Panc1 (cell line): ENCODE results near the gene APOBEC3A. TPM values are rescaled to one million over a fixed set of nuclear protein-coding genes. Genes with fewer than 3 reads are reported as not detected.
"Not testable (repeated sequence)": the region's sequence is repeated elsewhere in the genome, so short reads cannot be mapped to it uniquely, and the experiment has no call there.

ENCODE experiments used
- ATAC-seq: fragments of 200-7000 bp; cut with Tn5 transposase; 2 replicates; pipeline ENCODE4 v1.9.1; 2020; ENCODE audit warnings: mild to moderate bottlenecking, moderate library complexity
- BruUV-seq: library from RNA; stranded (reverse); fragments of 400-500 nt; replicated peaks from 2 replicates; lab custom pipeline; 2021; lab: Mats Ljungman, UMichigan
- CTCF ChIA-PET: fragments of 300-600 bp; sonication (Branson Sonifier 250); formaldehyde crosslinking; loops from one replicate; lab custom pipeline; 2022; ENCODE audit warnings: antibody characterized with exemption; lab: Charles Lee
- POLR2A ChIA-PET: fragments of 300-600 bp; sonication (Branson Sonifier 250); formaldehyde crosslinking; loops from one replicate; lab custom pipeline; 2022; ENCODE audit warnings: antibody characterized with exemption; lab: Charles Lee
- DNase-seq: peaks from one replicate; pipeline ENCODE4 v3.0.0-alpha.2; 2010; ENCODE audit warnings: low read depth, low spot score
- H3K27ac ChIP-seq: 2 replicates; pipeline ENCODE4 v1.5.1; 2011; ENCODE audit warnings: mild to moderate bottlenecking, low read length, inconsistent platforms
- H3K27me3 ChIP-seq: fragments of 200-500 bp; sonication (Bioruptor generic); 2 replicates; pipeline ENCODE4 v1.6.0; 2014; ENCODE audit warnings: low read length, inconsistent platforms; ENCODE audit not compliant: control insufficient read depth, insufficient read depth
- H3K36me3 ChIP-seq: fragments of 200-500 bp; sonication (Bioruptor generic); 2 replicates; pipeline ENCODE4 v1.5.1; 2014; ENCODE audit warnings: inconsistent platforms, mild to moderate bottlenecking, low read length, moderate library complexity; ENCODE audit not compliant: control insufficient read depth, insufficient read depth
- H3K4me1 ChIP-seq: 2 replicates; pipeline ENCODE4 v1.5.1; 2011; ENCODE audit warnings: inconsistent platforms, mild to moderate bottlenecking, low read length, moderate library complexity; ENCODE audit not compliant: control insufficient read depth, insufficient read depth
- H3K4me3 ChIP-seq, 2 experiments: 2 replicates each; pipeline ENCODE4 v1.5.1; 2011 to 2012; ENCODE audit warnings: low read depth in 2 of 2, low read length in 2 of 2, mild to moderate bottlenecking in 2 of 2, inconsistent platforms in 1 of 2, moderate library complexity in 1 of 2
- H3K9me3 ChIP-seq: fragments of 200-500 bp; sonication (Bioruptor generic); 2 replicates; pipeline ENCODE4 v1.5.1; 2014; ENCODE audit warnings: low read depth, mild to moderate bottlenecking, inconsistent platforms, low read length, moderate library complexity; ENCODE audit not compliant: control insufficient read depth, insufficient read depth
- POLR2AphosphoS5 ChIP-seq: IDR thresholded peaks from 2 replicates; pipeline ENCODE4 v1.6.1; 2012; ENCODE audit warnings: mild to moderate bottlenecking, low read depth, low read length, moderate library complexity
- REST ChIP-seq, 2 experiments: IDR thresholded peaks; 2 replicates each; pipeline ENCODE4 v1.6.1; 2011 to 2012; ENCODE audit warnings: low read depth in 2 of 2, control low read depth in 1 of 2, low read length in 1 of 2, mild to moderate bottlenecking in 1 of 2, moderate library complexity in 1 of 2; ENCODE audit not compliant: insufficient read depth in 1 of 2
- SIN3A ChIP-seq: IDR thresholded peaks from 2 replicates; pipeline ENCODE4 v1.6.1; 2012; ENCODE audit warnings: low read depth, mild to moderate bottlenecking, low read length, moderate library complexity, borderline replicate concordance; ENCODE audit not compliant: insufficient read depth
- TCF7L2 ChIP-seq: IDR thresholded peaks from 2 replicates; pipeline ENCODE4 v1.6.1; 2011; ENCODE audit warnings: mild to moderate bottlenecking, low read depth, low read length, inconsistent platforms
- in situ Hi-C: cut with HindIII; loops from 2 replicates; pipeline ENCODE4 v1.10.0; 2016; ENCODE audit warnings: low sequenced_read_pairs, low pct_unique_long_range_greater_than_20kb
- intact Hi-C: fragments of 100-400 bp; cut with micrococcal nuclease; formaldehyde crosslinking; loops from one replicate; pipeline ENCODE4 v1.10.0; 2022; ENCODE audit not compliant: unreplicated experiment
- total RNA-seq: library from RNA; stranded (reverse); gene quantifications from one replicate; pipeline ENCODE4 v1.2.1, GENCODE V29; 2021; ENCODE audit not compliant: unreplicated experiment
- TF ChIP-seq, protein P1 (sequence below): fragments of 450-650 bp; IDR thresholded peaks from 2 replicates; pipeline ENCODE4 v1.5.1; 2017; ENCODE audit warnings: mild to moderate bottlenecking

Gene APOBEC3A
- total RNA-seq, 1 experiment from 2014 or later: not detected

DNA sequence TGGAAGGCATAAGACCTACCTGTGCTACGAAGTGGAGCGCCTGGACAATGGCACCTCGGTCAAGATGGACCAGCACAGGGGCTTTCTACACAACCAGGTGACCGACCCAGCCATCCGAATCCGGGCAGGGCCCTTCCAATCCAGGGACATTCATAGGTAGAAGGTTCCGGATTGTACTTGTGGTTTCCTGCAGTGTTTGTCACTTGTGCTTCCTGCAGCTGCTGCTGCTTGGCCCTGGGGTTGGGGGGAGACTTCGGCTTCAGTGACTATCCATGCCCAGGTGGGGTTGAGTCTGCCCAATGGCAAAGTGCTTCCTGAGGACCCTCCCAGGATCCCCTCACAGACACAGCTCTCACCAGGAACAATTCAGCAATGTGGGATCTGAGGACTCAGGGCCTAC, 2.2 kb downstream of the APOBEC3A start:
- Histone ChIP-seq H3K9me3 (no peaks in the 10 kb centered on the region), H3K27ac (no peak overlapping the region), H3K27me3 (0 out of 2 replicates have a peak, but pooled peaks cover 2% of the 10 kb centered on the region), H3K36me3 (no peaks in the 10 kb centered on the region), H3K4me3 (no peak overlapping the region), H3K4me1 (no peaks in the 10 kb centered on the region; the same call in 1 of the 2 replicates)
- DNase-seq: no peak
- CTCF ChIA-PET: no interaction called here
- no peak for ATAC-seq
- no TSS peak for BruUV-seq
- in situ Hi-C loops (no loop called here), intact Hi-C loops (no loop called here)
- no peak for TF ChIP-seq POLR2AphosphoS5
- no peak for TF ChIP-seq REST (IDR thresholded peaks at IDR 0.05; ENCODE audit: insufficient read depth in 1 of 2, low read depth in 2 of 2, low read length in 1 of 2)
- TF ChIP-seq, protein P1, sequence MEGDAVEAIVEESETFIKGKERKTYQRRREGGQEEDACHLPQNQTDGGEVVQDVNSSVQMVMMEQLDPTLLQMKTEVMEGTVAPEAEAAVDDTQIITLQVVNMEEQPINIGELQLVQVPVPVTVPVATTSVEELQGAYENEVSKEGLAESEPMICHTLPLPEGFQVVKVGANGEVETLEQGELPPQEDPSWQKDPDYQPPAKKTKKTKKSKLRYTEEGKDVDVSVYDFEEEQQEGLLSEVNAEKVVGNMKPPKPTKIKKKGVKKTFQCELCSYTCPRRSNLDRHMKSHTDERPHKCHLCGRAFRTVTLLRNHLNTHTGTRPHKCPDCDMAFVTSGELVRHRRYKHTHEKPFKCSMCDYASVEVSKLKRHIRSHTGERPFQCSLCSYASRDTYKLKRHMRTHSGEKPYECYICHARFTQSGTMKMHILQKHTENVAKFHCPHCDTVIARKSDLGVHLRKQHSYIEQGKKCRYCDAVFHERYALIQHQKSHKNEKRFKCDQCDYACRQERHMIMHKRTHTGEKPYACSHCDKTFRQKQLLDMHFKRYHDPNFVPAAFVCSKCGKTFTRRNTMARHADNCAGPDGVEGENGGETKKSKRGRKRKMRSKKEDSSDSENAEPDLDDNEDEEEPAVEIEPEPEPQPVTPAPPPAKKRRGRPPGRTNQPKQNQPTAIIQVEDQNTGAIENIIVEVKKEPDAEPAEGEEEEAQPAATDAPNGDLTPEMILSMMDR: no peak
- no peak for TF ChIP-seq SIN3A
- TF ChIP-seq TCF7L2: no peak
- POLR2A ChIA-PET: no interaction called here

- POLR2A ChIA-PET, intact Hi-C loops, H3K4me1 ChIP-seq, BruUV-seq, ATAC-seq, DNase-seq, H3K27me3 ChIP-seq, H3K27ac ChIP-seq, CTCF ChIA-PET, in situ Hi-C loops, H3K36me3 ChIP-seq, H3K4me3 ChIP-seq, H3K9me3 ChIP-seq: not testable (repeated sequence)
Observed at GRCh38 chr22:38960673-38961072, 3.3 kb downstream of the APOBEC3A start.

DNA sequence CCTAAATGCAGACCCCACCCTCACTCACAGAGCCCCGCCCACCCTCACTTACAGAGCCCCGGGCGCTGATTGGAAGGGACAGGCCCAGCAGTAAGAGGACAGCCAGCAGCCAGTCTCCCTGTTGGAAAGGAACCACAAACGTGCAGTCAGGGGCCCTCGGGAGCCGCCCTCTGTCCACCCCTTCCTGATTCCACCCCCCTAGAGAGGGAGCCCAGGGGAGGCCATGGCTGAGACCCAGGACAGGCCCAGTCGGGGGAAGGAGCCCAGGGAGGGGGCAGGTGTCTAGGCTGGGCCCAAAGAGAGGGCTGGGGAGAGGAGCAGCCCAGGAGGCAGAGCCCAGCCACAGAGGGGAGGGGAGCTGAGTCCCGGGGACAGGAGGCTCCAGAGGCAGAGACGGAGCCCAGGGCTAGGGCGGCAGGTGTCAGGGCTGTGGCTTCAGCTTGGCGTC, 5.9 kb downstream of the APOBEC3A start:
- H3K4me1 ChIP-seq, DNase-seq, POLR2A ChIA-PET, BruUV-seq, H3K9me3 ChIP-seq, H3K27ac ChIP-seq, H3K36me3 ChIP-seq, H3K4me3 ChIP-seq, CTCF ChIA-PET, H3K27me3 ChIP-seq, in situ Hi-C loops, intact Hi-C loops: not testable (repeated sequence)
- 0 out of 2 replicates have a peak, but pooled peaks have one; percentile 34 for ATAC-seq
